K562 (cell line): Measurements from ENCODE around the gene CST7. TPM values are rescaled to one million over a fixed set of nuclear protein-coding genes. Genes with fewer than 3 reads are reported as not detected.

Experiments
- ATAC-seq: fragments of 200-7000 bp; cut with Tn5 transposase; 3 replicates; pipeline ENCODE4 v1.9.1; 2020; ENCODE audit warnings: moderate library complexity
- BruUV-seq: library from RNA; stranded (reverse); fragments of 400-500 nt; replicated peaks from 2 replicates; lab custom pipeline; 2021; lab: Mats Ljungman, UMichigan
- CTCF ChIA-PET: fragments of 300-600 bp; formaldehyde crosslinking; extraction: SDS; loops from one replicate; lab custom pipeline; 2021; ENCODE audit warnings: low intra/inter-chr PET ratio; lab: Yijun Ruan, JAX
- POLR2A ChIA-PET: fragments of 300-600, 350-650 bp; sonication (Branson Sonifier 250); formaldehyde crosslinking; extraction: SDS; loops from one replicate; lab custom pipeline; 2021; ENCODE audit warnings: antibody characterized with exemption, inconsistent platforms; lab: Yijun Ruan, JAX
- DNase-seq, 4 experiments: peaks; one replicate each; pipeline versions ENCODE4 v3.0.0 to v3.0.0-alpha.2; 2011 to 2018; ENCODE audit warnings: low spot score in 3 of 4, mixed read lengths in 3 of 4; ENCODE audit errors: extremely low read depth in 1 of 4
- FAIRE-seq: peaks from 2 replicates; lab custom pipeline; 2011; peaks lifted over from hg19 to GRCh38; lab: Jason Lieb, UNC
- H2AFZ ChIP-seq: 2 replicates; pipeline ENCODE4 v1.6.0; 2011; ENCODE audit warnings: low read depth, low read length, control low read depth, inconsistent platforms
- H3K27ac ChIP-seq: fragments of 200-600 bp; 3 replicates; pipeline ENCODE4 v1.8.0; 2011; ENCODE audit warnings: low read depth, mild to moderate bottlenecking, control low read depth, inconsistent platforms, low read length, moderate library complexity, mixed read lengths; ENCODE audit errors: extremely low read depth
- H3K27me3 ChIP-seq, 2 experiments: fragments of 300-600 bp in 1 of 2; 2 replicates in 1 of 2; 3 replicates in 1 of 2; pipeline versions ENCODE4 v1.6.0 to v1.8.0; 2011; ENCODE audit warnings: inconsistent platforms in 2 of 2, low read length in 2 of 2, mild to moderate bottlenecking in 1 of 2, mixed read lengths in 1 of 2, moderate library complexity in 1 of 2; ENCODE audit not compliant: control insufficient read depth in 2 of 2, insufficient read depth in 2 of 2
- H3K36me3 ChIP-seq: fragments of 300-600 bp; 3 replicates; pipeline ENCODE4 v1.8.0; 2011; ENCODE audit warnings: mild to moderate bottlenecking, low read length, inconsistent platforms; ENCODE audit not compliant: control insufficient read depth, insufficient read depth
- H3K4me1 ChIP-seq, 2 experiments: fragments of 200-600 bp in 1 of 2; replicated peaks in 1 of 2; 2 replicates in 1 of 2; 3 replicates in 1 of 2; pipeline versions ENCODE4 v1.5.1 to v1.8.0; 2011; ENCODE audit warnings: inconsistent platforms in 2 of 2, low read length in 2 of 2, mild to moderate bottlenecking in 1 of 2, mixed read lengths in 1 of 2, moderate library complexity in 1 of 2; ENCODE audit not compliant: control insufficient read depth in 2 of 2, insufficient read depth in 2 of 2
- H3K4me2 ChIP-seq: 2 replicates; pipeline ENCODE4 v1.6.1; 2011; ENCODE audit warnings: low read length, control low read depth, inconsistent platforms, mixed read lengths; ENCODE audit not compliant: insufficient read depth
- H3K4me3 ChIP-seq: fragments of 200-600 bp; sonication (generic), shearing (Covaris generic); 2 replicates; pipeline ENCODE4 v1.5.1; 2016; ENCODE audit warnings: control low read depth, inconsistent platforms
- H3K79me2 ChIP-seq: fragments of 200-600 bp; 3 replicates; pipeline ENCODE4 v1.8.0; 2011; ENCODE audit warnings: low read length, inconsistent platforms; ENCODE audit not compliant: control insufficient read depth, insufficient read depth
- H3K9ac ChIP-seq, 2 experiments: 2 replicates each; pipeline versions ENCODE4 v1.6.0 to v1.6.1; 2011; ENCODE audit warnings: low read depth in 2 of 2, low read length in 2 of 2, control low read depth in 1 of 2, inconsistent platforms in 1 of 2, mild to moderate bottlenecking in 1 of 2, mixed read lengths in 1 of 2; ENCODE audit not compliant: insufficient read depth in 1 of 2
- H3K9me1 ChIP-seq: one replicate; pipeline ENCODE4 v1.6.0; 2011; ENCODE audit warnings: inconsistent platforms, mild to moderate bottlenecking, low read length, moderate library complexity; ENCODE audit not compliant: control insufficient read depth, insufficient read depth
- H3K9me3 ChIP-seq: replicated peaks from 2 replicates; pipeline ENCODE4 v1.5.1; 2011; ENCODE audit warnings: low read depth, low read length, inconsistent platforms; ENCODE audit not compliant: control insufficient read depth, insufficient read depth
- H4K20me1 ChIP-seq: replicated peaks from 2 replicates; pipeline ENCODE4 v1.6.1; 2011; ENCODE audit warnings: low read length, inconsistent platforms, mixed read lengths; ENCODE audit not compliant: control insufficient read depth, insufficient read depth
- ESRRB ChIP-seq: fragments of 250-450 bp; sonication (Bioruptor Pico); IDR thresholded peaks from 2 replicates; pipeline ENCODE4 v1.5.0; 2020; ENCODE audit warnings: mild to moderate bottlenecking, moderate library complexity, borderline replicate concordance
- MTA2 ChIP-seq: fragments of 450-650 bp; IDR thresholded peaks from 2 replicates; pipeline ENCODE4 v1.6.1; 2016; ENCODE audit warnings: low read depth
- NCOA6 ChIP-seq: fragments of 450-650 bp; IDR thresholded peaks from 2 replicates; pipeline ENCODE4 v1.6.1; 2017; ENCODE audit warnings: mild to moderate bottlenecking
- NFXL1 ChIP-seq: fragments of 450-650 bp; formaldehyde crosslinking; IDR thresholded peaks from 2 replicates; pipeline ENCODE4 v1.4.0; 2021; ENCODE audit warnings: mild to moderate bottlenecking
- THRAP3 ChIP-seq: fragments of 450-650 bp; IDR thresholded peaks from 2 replicates; pipeline ENCODE4 v1.6.1; 2016; ENCODE audit warnings: mild to moderate bottlenecking, inconsistent platforms, borderline replicate concordance
- ZBTB11 ChIP-seq, 3 experiments: fragments of 200-800 bp in 1 of 3; fragments of 250-450 bp in 1 of 3; fragments of 450-650 bp in 1 of 3; sonication (Bioruptor Pico) in 1 of 3; sonication (Bioruptor generic) in 1 of 3; formaldehyde crosslinking in 1 of 3; IDR thresholded peaks; 2 replicates each; pipeline versions ENCODE4 v1.6.1 to v1.8.0; 2016 to 2022; ENCODE audit warnings: mild to moderate bottlenecking in 2 of 3, missing genetic modification characterization in 2 of 3, missing compliant biosample characterization in 1 of 3, moderate library complexity in 1 of 3
- ZNF347 ChIP-seq: fragments of 450-650 bp; formaldehyde crosslinking; IDR thresholded peaks from 2 replicates; pipeline ENCODE4 v1.4.0; 2020; ENCODE audit warnings: low read depth, mild to moderate bottlenecking, moderate library complexity
- WGBS: fragments of 100-300 bp; shearing (Covaris generic); methylation state at CpG from one replicate; pipeline ENCODE4 v1.1.6; 2016; ENCODE audit warnings: low coverage, mixed read lengths; ENCODE audit not compliant: insufficient coverage; ENCODE audit errors: missing lambda C conversion rate; 5-methylcytosine and 5-hydroxymethylcytosine counted together
- in situ Hi-C: fragments of 300-500 bp; cut with MboI; formaldehyde crosslinking; loops from 4 replicates; pipeline ENCODE4 v1.15.0; 2018; ENCODE audit warnings: inconsistent platforms, mixed read lengths
- intact Hi-C: fragments of 100-400 bp; cut with micrococcal nuclease; formaldehyde crosslinking; loops from 2 replicates; pipeline ENCODE4 v1.14.2; 2022
- polyA plus RNA-seq, 8 experiments: library from polyadenylated mRNA; depleted of rRNA in 4 of 8; stranded (reverse) in 5 of 8; unstranded in 3 of 8; fragments of >200 nt; fragmentation: Nextera tagmentation in 2 of 8; fragmentation: Illumina TruSeq in 1 of 8; extraction: Ambion mirVana in 2 of 8; extraction: Trizol in 1 of 8; gene quantifications; 2 replicates each; pipeline versions ENCODE4 v1.2.1 to v1.2.3, GENCODE V29; 2011 to 2014; ENCODE audit warnings: inconsistent platforms in 1 of 8, missing spikeins in 1 of 8
- total RNA-seq, 7 experiments: library from RNA; depleted of rRNA in 6 of 7; stranded (reverse); fragments of >200 nt in 6 of 7; fragmentation: Illumina TruSeq in 2 of 7; extraction: Trizol in 2 of 7; gene quantifications; 2 replicates each; pipeline versions ENCODE4 v1.2.1 to v1.2.3, GENCODE V29; 2011 to 2021; ENCODE audit warnings: low replicate concordance in 1 of 7
- TF ChIP-seq, protein P1 (sequence below), 2 experiments: fragments of 450-650 bp in 1 of 2; sonication (generic) in 1 of 2; formaldehyde crosslinking in 1 of 2; IDR thresholded peaks in 1 of 2; conservative IDR thresholded peaks in 1 of 2; 2 replicates each; pipeline versions ENCODE4 v1.6.1 to v1.8.1; 2016 to 2023; ENCODE audit warnings: mild to moderate bottlenecking in 2 of 2, moderate library complexity in 2 of 2, inconsistent platforms in 1 of 2, missing genetic modification reagents in 1 of 2

CST7 gene
- total and polyA plus RNA-seq, 9 of the 15 experiments (the other 6 are each of a cell fraction or from before 2014, with no cell fraction given) = not detected

DNA sequence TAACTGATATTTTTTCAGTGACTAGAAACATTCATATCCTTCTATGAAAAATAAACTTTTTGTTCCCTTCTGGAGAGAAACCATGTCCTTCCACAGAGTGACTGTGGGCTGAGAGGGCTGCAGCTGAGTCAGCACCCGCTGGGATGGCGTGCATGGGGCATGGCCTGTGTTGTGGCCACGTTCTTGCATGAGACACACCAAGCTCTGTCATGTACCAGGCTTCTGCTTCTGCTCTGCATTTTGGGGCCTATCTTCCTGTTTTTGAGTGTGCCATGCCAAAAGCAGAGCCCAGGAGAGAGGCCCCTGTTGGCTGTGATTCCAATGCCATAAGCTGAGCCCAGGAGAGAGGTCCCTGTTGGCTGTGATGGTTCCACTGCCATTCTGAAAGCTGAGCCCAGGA lies 32.7 kb downstream of the CST7 start (continued):
- TF ChIP-seq ZBTB11 (CRISPR knock-in tag; IDR thresholded peaks at IDR 0.05) (no peak), NFXL1 (CRISPR knock-in tag) (no peak)

DNA sequence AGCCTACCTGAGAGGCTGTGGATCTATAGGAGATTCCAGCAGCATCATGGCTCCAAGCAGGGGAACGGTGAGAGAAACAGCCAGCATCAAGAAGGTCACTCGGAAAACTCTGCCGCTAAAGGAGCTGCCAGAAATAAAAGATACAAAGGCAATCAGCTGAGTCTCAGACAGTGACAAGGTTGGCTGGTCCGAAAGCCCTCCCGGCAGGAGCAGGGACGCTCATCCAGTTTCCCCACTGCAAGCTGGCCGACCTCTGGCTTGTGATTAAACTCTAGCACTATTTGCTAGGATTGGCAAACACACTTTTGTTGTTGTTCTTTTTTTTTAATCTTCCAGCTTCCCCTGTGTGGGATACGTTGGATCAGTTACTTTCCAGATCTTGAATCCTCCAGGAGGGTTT lies 34.8 kb downstream of the CST7 start:
- Histone ChIP-seq H3K9ac (no peak overlapping the region), H4K20me1 (no peaks in the 10 kb centered on the region), H3K4me3 (no peak overlapping the region), H3K27ac (no peak overlapping the region), H3K9me1 (no peaks in the 10 kb centered on the region), H3K4me2 (no peak overlapping the region), H3K36me3 (peaks cover 25% of the 10 kb centered on the region; the same call in 2 of the 3 replicates), H2AFZ (no peak overlapping the region), H3K27me3 (no peaks in the 10 kb centered on the region), H3K4me1 (no peaks in the 10 kb centered on the region; a peak in 1 of 5 replicates), H3K79me2 (peaks cover 10% of the 10 kb centered on the region), H3K9me3 (no peaks in the 10 kb centered on the region)
- TF ChIP-seq THRAP3 (no peak), ESRRB (no peak), MTA2 (no peak), ZNF347 (CRISPR knock-in tag) (no peak), NCOA6 (no peak)
- TF ChIP-seq, protein P1, sequence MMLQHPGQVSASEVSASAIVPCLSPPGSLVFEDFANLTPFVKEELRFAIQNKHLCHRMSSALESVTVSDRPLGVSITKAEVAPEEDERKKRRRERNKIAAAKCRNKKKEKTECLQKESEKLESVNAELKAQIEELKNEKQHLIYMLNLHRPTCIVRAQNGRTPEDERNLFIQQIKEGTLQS (IDR thresholded peaks at IDR 0.05) = no peak
- TF ChIP-seq, protein P1 (CRISPR knock-in tag; conservative IDR thresholded peaks at IDR 0.05) = no peak
- ATAC-seq = no peak
- in situ Hi-C loops (no loop called here), intact Hi-C loops (no loop called here)
- DNase-seq = no peak
- no peak for FAIRE-seq
- WGBS = 93% methylated on average over 8 of the region's 8 CpGs
- ChIA-PET CTCF (no interaction called here), POLR2A (interaction anchor here (0.7 kb wide), 1 partner anchor 285 kb away, joined by 3 read pairs; no protein-coding TSS in a partner anchor)
- BruUV-seq = no TSS peak
